ENCODE results near the gene NFE2L1. TPM values are rescaled to one million over a fixed set of nuclear protein-coding genes. Genes with fewer than 3 reads are reported as not detected.

NFE2L1 gene
- total RNA-seq, 1 experiment from 2014 or later = 161 TPM

GRCh38 chr17:48025904-48026501 is 22.2 kb upstream of the NFE2L1 start:
- Histone ChIP-seq H3K9ac (ENCODE audit: extremely low read depth, insufficient read length, low read length) (no peak overlapping the region), H2AFZ (ENCODE audit: low read length) (no peak overlapping the region), H3K27ac (ENCODE audit: insufficient read length, low read depth, low read length) (no peak overlapping the region)

More at GRCh38 chr17:48025904-48026501, 22.2 kb upstream of the NFE2L1 start:
- H3K4me3 Mint-ChIP-seq = peak overlapping the region; percentile 58 to 79
- H3K27ac Mint-ChIP-seq = no peak overlapping the region; a peak in 1 of 7 replicates
- H2BK15ac ChIP-seq (ENCODE audit: low read depth, low read length) = no peak overlapping the region
- no peak overlapping the region for H2AK5ac ChIP-seq (ENCODE audit: insufficient read length, low read length)
- no peaks in the 10 kb centered on the region; a peak in 1 of 5 replicates for H3K9me3 Mint-ChIP-seq
- H3T11ph ChIP-seq (ENCODE audit: low read length) = no peak overlapping the region
- peaks cover 42% of the 10 kb centered on the region for H3K27me3 Mint-ChIP-seq (ENCODE audit: low read depth)
- no peak overlapping the region for H2BK20ac ChIP-seq (ENCODE audit: low read depth, low read length, poor library complexity, severe bottlenecking)
- no peaks in the 10 kb centered on the region for H3K79me1 ChIP-seq (ENCODE audit: insufficient read depth, low read depth, low read length, poor library complexity, severe bottlenecking)
- peak overlapping the region; percentile 80 for H3K4me2 ChIP-seq (ENCODE audit: insufficient read depth, insufficient read length, low read length)
- peaks cover 2% of the 10 kb centered on the region; the same call in 1 of the 2 replicates for H3K27me3 ChIP-seq (ENCODE audit: insufficient read depth, low read length)
- no CpG with 5 or more reads among the region's 8 CpGs for WGBS (ENCODE audit: extremely low coverage, insufficient read length, low lambda C conversion rate)
- H3K4me1 Mint-ChIP-seq = peaks cover 28 to 32% of the 10 kb centered on the region in 2 experiments
- H2BK5ac ChIP-seq (ENCODE audit: insufficient read length, low read length) = no peak overlapping the region
- H3K18ac ChIP-seq (ENCODE audit: insufficient read length, low read depth, low read length) = no peak overlapping the region
- no peak overlapping the region for H4K5ac ChIP-seq (ENCODE audit: insufficient read length, low read depth, low read length)
- H4K91ac ChIP-seq (ENCODE audit: insufficient read length, low read depth, low read length) = no peak overlapping the region
- H3K56ac ChIP-seq (ENCODE audit: insufficient read length, low read depth, low read length) = no peak overlapping the region
- no peaks in the 10 kb centered on the region for H3K9me3 ChIP-seq (ENCODE audit: control insufficient read depth, low read depth, low read length)
- no peaks in the 10 kb centered on the region for H4K20me1 ChIP-seq (ENCODE audit: control insufficient read depth, insufficient read depth, insufficient read length)
- no peak overlapping the region for H3K4ac ChIP-seq (ENCODE audit: low read depth, low read length)
- no peak for DNase-seq
- no peaks in the 10 kb centered on the region for H3K36me3 Mint-ChIP-seq (ENCODE audit: insufficient read depth in 1 of 3, low read depth in 3 of 3)
- H3K4me1 ChIP-seq (ENCODE audit: insufficient read depth, low read length) = no peaks in the 10 kb centered on the region
- H4K8ac ChIP-seq (replicated peaks; ENCODE audit: insufficient read length, low read depth, low read length) = no peak overlapping the region
- H3K14ac ChIP-seq (ENCODE audit: insufficient read depth, low read length) = no peak overlapping the region
- no peak for TF ChIP-seq CTCF (conservative IDR thresholded peaks at IDR 0.05)
- H2BK120ac ChIP-seq (ENCODE audit: low read depth, low read length, poor library complexity, severe bottlenecking) = no peak overlapping the region
- H3K23me2 ChIP-seq (ENCODE audit: insufficient read length, low read depth, low read length, poor library complexity, severe bottlenecking) = peaks cover 19% of the 10 kb centered on the region
- H3K79me2 ChIP-seq (ENCODE audit: insufficient read depth, low read length) = no peaks in the 10 kb centered on the region
- H3K23ac ChIP-seq (ENCODE audit: insufficient read length, low read depth, low read length) = no peak overlapping the region
- no peak overlapping the region for H2BK12ac ChIP-seq (ENCODE audit: insufficient read length, low read depth, low read length)

Measured in H9 (cell line).